ENCODE results near the gene CFAP77. TPM values are rescaled to one million over a fixed set of nuclear protein-coding genes. Genes with fewer than 3 reads are reported as not detected.
A peak's percentile ranks its signal among the peaks of the same experiment; 100 is the strongest.

The CFAP77 gene
- total RNA-seq, 1 experiment from 2014 or later, result not detected

DNA sequence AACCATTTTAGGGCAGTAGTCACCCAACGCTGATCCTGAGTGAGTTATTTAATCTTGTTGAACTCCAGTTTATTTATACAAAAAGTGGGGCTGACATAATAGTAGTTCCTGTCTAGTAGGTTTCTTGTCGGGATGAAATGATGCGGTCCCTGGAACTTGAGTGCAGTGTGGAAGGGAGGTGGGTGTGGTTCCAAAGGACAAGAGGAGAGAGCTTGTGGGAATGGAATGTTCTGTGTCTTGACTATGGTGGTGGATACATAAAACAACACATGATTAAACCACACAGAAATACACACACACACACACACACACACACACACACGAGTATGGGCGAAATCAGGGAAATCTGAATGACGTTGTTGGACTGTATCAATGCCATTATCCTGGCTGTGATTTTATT lies 106.3 kb downstream of the CFAP77 start:
- no peak for DNase-seq (ENCODE audit: low read depth)

DNA sequence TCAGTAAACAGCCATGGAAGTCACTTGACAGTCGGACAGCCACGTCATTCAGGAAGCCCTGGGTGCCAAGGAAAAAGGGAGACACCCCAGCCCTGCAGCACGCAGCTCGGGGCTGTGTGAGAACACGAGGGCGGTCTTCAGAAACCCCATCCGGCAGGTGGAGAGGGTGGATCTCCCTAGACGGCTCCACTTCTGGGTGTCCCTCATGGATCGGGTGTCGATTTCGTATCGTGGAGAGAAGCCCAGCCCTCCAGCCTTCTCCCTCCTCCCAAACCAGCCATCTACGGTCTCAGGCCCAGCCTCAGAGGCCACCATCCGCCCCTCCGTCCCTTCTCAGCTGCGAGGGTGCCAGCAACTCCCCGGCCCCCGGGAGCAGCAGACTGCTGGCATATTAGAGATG lies 106.9 kb downstream of the CFAP77 start:
- peak; percentile 48 for DNase-seq (ENCODE audit: low read depth)

DNA sequence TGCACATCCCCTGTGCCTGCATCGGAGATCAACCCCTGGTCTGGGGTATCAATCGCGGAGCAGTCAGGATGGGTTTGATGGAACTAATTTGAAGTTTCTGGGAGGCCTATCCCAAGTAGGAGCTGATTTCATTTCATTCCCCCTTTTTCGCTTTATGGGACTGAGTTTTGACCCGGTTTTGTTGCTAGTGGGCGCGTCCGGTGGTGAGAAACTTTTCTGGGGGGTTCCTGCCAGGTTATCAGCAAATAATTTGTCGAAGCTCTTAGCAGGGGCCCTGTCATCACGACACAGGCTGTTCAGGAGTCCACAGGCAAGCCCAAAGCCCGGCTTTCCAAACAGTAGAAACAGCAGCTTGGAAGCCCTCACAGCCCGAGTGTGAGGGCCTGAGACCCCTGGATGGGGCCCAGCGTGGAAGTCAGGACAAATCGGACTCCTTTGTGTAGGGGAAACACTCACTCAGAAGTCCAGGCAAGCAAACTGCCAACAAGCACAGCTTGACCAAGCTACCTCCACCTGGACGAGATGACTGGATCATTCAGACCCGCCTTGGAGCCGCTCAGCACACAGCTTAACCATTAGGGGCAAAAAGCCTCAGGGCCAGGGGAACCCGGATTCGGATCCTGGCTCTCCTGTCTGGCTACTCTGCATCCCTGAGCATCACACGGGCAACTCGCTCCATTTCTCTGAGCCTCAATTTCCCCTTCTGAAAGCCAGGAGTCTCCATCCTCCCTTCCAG lies 108.0 kb downstream of the CFAP77 start:
- no peak for DNase-seq (ENCODE audit: low read depth)

DNA sequence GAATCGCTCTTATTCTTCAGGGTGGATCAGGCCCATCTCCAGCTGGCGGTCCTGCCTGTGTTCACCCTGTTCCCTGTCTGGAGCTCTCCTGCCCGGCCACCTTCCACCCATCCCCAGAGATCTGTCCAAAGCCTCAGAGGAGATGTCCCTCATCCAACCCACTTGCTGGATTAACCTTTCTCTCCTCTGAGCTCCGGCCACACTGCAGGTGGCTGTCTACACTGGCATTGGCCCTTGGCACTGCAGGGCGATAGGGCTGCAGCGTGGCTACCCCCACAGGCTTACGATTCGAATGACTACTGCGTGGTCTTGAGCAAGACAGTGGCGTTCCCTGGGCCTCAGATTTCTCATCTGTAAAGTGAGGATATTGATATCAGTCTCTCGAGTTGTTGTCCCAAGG lies 108.6 kb downstream of the CFAP77 start:
- no peak for DNase-seq (ENCODE audit: low read depth)

DNA sequence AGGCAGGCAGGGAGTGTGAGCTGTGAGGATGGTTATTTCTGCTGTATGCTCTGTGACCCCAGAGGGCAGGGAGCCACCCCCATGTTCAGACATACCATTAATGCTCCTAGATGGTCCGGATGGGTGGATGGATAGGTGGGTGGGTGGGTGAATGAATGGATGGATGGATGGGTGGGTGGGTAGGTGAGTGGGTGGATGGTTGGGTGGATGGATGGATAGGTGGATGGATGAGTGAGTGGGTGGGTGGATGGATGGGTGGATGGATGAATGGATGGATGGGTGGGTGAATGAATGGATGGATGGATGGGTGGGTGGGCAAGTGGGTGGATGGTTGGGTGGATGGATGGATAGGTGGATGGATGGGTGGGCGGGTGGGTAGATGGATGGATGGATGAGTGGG lies 109.0 kb downstream of the CFAP77 start:
- DNase-seq (ENCODE audit: low read depth), result no peak

DNA sequence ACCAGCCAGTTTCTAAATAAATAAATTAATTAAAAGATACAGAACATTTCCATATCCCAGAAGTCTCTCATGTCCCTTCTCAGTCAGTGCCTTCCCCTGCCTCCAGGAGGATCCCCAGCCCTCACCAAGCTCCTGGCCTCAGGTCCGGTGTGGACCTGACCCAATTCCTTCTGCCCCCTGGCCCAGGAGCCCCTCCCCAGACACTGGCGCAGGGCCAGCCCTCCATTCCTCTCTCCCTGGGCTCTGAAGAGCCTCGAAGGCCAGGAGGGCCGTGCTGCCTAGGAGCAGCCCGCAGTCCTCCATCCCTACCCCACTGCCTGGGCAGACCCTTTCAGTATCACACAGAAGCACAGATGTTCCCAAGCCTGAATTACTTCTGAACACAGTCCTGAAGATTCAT lies 110.6 kb downstream of the CFAP77 start:
- no peak for DNase-seq (ENCODE audit: low read depth)

DNA sequence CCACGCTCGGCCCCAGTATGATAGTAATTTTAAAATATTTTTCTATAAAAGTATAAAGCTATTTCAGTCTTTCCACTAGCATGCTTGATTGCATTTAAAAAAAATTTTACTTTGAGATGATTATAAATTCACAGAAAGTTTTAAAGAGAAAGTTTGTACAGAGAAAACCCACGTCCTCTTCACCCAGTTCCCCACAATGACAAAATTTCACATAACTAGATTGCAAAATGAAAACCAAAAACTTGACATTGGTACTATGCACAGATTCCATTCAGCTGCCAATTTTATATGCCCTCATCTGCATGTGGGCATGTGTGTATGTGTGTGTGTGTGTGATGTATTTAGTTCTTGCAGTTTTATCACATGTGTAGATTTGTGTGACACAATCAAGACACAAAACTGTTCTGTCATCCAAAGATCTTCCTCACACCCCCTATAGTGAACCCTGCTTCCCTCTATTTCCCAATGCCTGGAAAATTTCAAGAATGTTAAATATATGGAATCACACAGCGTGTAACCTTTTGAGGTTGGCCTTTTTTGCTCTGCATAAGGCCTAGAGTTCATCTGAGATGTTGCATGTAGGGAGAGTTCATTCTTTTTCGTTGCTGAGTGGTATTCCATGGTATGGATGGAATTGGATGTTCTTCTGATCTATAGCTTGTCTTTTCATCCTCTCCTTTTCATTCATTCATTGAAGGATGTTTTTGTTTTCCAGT lies 115.5 kb downstream of the CFAP77 start:
- no peak for DNase-seq (ENCODE audit: low read depth)

DNA sequence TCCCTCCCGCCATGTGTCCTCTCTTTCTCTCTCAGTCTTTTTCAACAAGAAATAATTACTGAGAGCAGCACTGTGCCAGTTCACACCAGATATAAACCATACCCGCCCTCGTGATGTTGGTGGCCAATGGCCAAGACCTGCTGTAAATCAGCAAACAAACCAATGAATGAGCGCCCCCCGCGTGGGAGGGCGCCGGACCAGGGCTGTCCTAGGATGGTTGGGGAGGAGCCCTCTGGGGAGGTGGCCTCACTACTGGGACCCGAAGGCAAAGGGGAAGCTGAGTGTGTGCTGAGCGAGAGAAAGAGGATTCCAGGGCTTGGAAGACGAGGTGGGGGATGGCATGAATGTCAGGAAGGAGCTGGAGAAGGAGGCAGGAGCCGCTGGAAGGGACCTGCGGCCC lies 121.2 kb downstream of the CFAP77 start:
- DNase-seq (ENCODE audit: low read depth), result peak; percentile 68

DNA sequence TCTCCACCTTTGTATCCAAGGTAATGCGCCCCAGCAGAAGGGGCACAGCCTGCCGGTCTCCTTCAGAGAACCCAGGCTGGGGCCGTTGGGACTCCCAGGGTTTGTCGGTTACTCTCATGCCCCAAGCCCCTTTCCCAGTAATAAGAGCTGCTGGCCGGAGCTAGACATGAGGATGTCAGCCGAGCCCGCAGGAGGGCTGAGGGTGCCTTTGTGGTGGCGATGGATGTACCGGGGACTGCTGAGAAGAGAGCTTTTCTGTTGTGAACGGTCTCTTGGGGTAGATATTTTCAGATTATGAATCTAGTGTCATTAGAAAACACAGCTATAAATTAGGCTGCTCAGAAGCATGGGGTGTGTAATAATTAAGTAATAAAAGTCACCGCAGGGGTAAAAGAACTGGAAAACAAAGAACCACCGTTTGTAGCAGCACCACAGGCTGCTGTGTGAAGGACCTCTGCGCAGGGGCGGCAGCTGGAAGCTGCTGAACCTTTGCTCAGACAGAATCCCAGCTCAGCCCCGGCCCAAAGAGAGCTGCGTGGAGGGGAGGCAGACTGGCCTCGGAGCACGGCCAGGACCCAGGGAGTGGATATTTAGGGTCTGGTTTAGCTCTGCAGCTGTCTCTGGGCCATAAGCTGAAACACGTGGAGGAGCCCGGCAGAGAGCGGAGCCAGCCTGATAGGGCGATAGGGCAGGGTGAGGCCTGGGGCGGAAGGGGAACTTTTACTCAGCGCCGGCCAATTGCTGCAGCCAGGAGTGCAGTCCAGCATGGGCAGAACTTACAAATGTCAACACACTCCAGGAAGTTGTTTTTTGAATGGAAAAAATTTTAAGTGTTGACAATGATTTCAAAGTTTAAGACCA lies 121.9 kb downstream of the CFAP77 start:
- no peak for DNase-seq (ENCODE audit: low read depth)

DNA sequence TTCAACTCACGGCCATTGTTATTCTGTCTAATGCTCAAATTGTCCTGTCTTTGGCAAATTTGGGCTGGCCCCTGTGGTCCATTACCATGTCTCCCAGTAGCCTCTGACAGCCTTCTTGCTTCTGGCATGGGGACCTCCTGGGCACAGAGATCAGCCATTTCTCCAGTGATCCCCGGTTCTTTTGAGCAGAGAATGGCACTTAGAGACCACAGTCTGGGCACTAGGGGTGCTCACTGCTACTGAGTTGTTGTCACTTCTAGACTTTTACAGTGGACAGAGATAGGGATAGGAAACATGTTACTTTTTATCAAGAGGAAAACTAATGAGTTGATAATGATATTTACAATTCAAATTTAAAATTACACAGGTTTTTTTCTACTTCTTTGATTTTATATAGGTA lies 124.8 kb downstream of the CFAP77 start:
- no peak for DNase-seq (ENCODE audit: low read depth)

DNA sequence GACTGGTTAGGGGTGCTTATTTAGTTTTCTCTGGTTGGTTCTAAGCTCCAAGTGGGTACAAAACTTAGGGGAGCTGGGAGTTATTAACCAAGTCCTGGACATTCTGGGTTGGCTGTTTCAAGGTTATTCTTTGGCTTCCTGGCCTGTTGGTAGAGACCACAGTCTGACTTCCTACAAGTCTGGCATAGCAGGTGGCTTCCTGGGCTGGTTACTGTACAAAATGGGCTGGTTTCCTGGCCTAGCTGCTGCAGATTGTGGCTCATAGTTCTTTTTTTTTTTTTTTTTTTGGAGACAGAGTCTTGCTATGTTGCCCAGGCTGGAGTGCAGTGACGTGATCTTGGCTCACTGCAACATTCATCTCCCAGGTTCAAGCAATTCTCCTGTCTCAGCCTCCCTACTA lies 126.1 kb downstream of the CFAP77 start:
- DNase-seq (ENCODE audit: low read depth), result no peak

DNA sequence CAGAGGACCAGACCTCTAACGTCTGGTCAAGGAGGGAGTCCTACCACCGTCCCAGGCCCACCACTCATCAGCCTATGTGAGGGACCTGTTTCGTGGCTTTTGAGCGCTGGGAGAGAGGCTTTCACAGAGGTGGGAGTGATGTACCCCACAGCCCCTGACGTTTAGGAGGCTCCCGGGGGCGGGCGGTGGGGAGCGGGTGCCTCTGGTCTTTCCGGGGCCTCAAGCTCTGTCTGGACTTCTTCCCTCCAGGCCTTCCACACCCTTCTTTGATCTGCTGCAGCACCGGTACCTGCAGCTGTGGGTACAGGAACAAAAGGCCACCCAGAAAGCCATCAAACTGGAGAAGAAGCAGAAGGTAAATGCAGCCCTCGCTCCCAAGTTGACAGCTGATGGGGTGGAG lies 127.3 kb downstream of the CFAP77 start:
- no peak for DNase-seq (ENCODE audit: low read depth)

DNA sequence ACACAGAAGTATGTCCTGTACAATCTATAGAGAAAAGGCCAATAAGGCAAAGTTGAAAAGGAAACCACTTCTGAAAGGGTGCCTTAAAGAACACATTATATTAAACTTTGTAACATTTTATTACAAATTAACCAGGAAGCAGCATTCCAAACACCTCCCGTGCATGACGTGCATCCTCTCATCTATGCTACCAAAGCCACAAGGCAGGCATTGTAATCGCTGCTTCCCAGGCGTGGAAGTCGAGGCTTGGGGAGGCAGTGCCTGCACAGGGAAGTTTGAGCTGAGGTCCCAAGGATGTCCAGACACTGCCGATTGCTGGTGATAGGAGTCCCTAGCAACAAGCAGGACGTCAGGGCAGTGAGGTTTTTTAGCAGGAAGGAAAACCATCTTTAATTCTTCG lies 128.1 kb downstream of the CFAP77 start:
- no peak for DNase-seq (ENCODE audit: low read depth)

DNA sequence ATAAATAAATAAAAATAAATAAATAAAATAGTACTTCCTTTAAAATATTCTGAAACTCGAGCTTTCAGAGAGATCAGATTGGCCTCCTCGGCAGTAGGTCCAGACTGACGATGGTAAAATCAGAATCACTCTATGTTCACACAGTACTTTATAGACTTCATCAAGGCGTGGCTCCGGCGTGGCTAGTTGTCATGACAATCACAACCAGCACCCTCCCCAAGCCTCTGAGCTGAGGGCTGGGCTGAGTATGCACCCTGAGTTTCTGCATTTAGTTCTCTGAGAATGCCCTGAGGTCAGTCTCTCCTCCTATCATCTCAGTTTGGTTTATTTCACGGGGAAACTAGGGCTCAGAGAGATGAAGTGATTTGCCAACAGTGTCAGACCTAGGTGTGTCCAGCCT lies 129.1 kb downstream of the CFAP77 start:
- no peak for DNase-seq (ENCODE audit: low read depth)

DNA sequence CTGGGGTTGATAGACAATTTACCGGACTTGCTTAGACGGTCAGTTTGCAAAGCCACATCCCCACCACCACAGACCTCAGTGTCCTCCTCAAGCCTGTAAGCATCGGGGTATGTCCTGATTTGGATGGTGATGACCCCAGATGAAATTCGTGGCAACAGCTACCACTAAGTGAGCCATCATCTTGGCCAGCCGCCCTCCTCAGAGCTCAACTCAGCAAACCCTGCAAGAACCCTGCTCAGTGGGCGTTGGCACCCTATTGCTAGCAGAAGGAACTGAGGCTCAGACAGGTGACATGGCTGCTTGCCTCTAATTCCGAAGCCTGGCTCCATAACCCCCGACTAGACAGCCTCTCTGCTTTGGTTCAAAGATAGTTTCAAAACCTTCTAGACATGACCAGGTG lies 131.0 kb downstream of the CFAP77 start:
- DNase-seq (ENCODE audit: low read depth), result no peak

DNA sequence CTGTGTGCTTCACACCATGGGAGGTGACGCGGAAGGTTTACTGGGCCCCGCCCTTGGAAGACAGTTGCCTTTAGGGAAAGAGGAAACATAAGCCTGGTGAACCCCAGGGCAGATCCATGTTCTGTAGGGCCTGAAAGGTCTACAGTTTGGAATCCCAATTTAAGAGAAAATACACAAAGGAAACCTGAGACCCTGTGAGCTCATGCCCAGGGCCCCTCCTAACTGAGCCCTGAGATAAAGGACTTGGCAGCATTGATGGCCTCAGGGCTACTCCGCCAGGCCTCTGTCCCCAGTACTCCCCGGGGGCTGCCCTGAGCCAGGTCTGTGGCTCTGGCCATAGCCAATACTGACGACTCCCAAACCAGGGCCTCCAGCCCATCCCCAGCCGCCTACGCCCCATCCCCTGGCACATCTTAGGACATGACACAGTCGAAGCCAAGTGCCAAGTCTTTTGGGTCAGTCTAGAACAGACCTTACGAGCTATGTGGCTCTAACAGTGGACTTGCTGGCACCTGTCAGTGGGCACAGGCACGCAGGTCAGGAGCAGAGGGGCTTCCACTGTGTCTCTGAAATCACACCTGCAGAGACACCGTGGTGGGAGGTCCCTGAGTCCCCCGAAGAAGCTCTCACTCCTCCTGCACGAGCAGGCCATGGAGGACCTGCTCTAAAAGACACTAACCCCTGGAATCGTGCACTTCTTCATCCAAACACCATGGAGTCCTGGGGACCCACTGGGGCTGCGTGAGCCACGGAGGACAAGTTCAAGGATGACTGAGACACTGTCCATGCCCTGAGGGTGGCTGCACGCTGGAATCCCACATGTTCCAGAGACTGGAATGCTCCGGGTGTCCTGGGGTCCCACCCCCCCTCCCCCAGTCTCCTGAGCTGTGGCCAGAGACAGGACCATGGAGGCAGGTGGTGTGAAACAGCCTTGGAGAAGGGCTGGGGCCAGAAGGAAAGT lies 132.1 kb downstream of the CFAP77 start:
- no peak for DNase-seq (ENCODE audit: low read depth)

DNA sequence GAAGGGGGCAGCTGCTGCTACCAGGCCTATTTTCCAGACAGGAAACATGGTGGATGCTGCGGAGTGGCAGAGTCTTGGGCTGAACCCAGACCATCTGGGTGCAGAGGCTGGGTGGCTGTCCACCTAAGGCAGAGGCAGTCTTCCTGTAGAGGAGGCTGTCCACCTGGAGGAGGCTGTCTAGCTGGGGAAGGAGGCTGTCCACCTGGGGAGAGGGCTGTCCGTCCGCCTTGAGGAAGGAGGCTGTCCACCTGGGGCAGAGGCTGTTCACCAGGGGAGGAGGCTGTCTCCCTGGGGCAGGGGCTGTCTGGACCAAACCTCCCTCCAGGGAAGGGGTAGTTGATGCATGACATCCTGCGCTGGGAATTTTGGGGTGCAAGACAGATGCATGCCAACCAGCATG lies 133.2 kb downstream of the CFAP77 start:
- DNase-seq (ENCODE audit: low read depth), result no peak

DNA sequence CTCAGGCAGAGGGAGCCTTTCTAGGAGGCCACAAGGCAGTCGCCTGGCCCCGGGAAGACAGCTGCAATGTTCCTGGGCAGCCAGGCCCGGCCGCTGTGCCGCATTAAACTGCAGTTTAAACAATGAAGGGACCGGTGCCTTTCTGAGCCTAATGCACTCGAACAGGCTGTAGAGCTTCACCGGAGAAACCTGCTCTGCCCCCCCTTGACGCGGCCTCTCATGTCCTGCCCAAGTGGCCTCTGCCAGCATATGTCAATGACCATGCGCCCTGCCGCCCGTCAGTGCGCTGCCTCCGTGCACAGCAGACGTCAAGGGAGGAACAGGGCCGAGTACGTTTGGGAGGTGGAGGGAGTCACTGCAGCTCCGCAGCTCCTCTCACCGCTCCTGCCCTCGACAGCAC lies 133.9 kb downstream of the CFAP77 start:
- no peak for DNase-seq (ENCODE audit: low read depth)

DNA sequence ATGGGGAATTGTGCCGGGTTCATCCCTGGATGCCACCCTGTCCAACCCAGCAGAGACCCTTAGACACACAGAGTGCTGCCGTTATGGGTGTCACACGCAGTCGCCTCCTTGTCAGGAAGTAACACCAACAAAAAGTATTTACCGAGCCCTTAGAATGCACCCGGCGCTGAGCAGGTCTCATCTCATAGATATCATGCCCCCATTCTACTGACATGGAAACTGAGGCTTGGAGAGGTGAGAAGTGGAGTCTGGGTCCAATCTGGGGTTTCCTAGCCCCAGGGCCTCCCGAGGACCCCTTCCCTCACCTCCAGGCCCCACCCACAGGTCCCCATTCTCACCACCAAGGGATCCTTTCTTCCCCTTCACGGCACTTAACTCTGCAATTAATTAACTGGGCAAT lies 135.6 kb downstream of the CFAP77 start:
- no peak for DNase-seq (ENCODE audit: low read depth)

DNA sequence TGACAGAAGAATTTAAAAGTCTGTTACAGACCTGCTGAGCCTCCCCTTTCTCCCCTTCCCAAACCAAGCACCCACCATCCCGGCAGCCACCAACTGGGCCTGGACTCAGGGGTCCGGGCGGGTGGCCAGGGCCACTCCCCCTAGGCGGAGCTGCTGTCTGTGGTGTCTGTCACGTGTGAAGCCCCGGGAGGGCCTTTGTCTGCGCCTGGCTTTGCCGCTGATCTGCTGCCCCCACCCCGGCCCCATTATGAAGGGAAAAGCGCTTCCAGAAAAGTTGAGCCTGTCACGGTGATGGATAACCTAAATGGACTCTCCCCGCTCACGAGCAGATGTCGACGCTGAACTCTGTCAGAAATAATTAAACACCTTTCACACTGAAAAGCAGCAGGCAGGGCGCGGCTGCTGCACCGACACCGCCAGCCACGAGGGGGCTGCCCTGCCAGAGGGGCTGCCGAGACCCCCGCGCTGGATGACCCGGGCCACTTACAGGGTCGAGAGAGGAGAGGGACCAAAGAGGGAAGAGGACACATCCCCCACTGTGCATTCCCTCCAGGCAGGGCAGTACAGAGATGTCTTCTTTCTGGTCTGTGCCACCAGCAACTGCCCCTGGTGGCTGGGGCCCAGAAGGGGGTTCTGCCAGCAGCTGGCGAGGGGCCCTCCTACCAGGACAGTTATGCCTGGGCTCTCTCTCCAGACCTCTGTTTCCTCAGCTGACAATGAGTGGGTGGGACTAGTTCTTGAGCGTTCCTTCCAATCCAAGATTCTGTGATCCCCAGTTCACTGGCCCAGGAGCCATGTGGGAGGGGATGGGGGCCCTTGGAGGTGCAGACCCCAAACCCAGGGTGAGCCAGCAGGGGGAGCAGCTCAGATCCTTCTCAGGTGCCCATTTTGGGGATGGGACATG lies 136.4 kb downstream of the CFAP77 start:
- peak; percentile 67 for DNase-seq (ENCODE audit: low read depth)
